DOHH2 (cell line): Measurements from ENCODE around the gene GGCT.

Experiments
- H3F3A ChIP-seq: fragments of 200-600 bp; sonication (generic), shearing (Covaris generic); 2 replicates; pipeline ENCODE4 v1.6.0; 2016; ENCODE audit warnings: antibody characterized with exemption, mild to moderate bottlenecking; ENCODE audit not compliant: control insufficient read depth, insufficient read depth
- H3K27ac ChIP-seq: fragments of 200-600 bp; sonication (generic); 2 replicates; pipeline ENCODE4 v1.5.1; 2014; ENCODE audit warnings: low read depth, mild to moderate bottlenecking, low read length, moderate library complexity
- H3K27me3 ChIP-seq: fragments of 200-600 bp; sonication (generic); 2 replicates; pipeline ENCODE4 v1.6.1; 2014; ENCODE audit warnings: mild to moderate bottlenecking, low read length, mixed read lengths; ENCODE audit not compliant: control insufficient read depth
- H3K36me3 ChIP-seq: fragments of 200-600 bp; sonication (generic); 2 replicates; pipeline ENCODE4 v1.6.1; 2014; ENCODE audit warnings: mild to moderate bottlenecking, low read length, moderate library complexity, mixed read lengths; ENCODE audit not compliant: control insufficient read depth
- H3K4me1 ChIP-seq: fragments of 200-600 bp; sonication (generic); 2 replicates; pipeline ENCODE4 v1.6.1; 2014; ENCODE audit warnings: mild to moderate bottlenecking, low read length, mixed read lengths; ENCODE audit not compliant: control insufficient read depth
- H3K4me2 ChIP-seq: fragments of 200-600 bp; sonication (generic); 2 replicates; pipeline ENCODE4 v1.6.0; 2014; ENCODE audit warnings: mild to moderate bottlenecking, low read length, moderate library complexity
- H3K4me3 ChIP-seq: fragments of 200-600 bp; sonication (generic); 2 replicates; pipeline ENCODE4 v1.5.1; 2014; ENCODE audit warnings: mild to moderate bottlenecking, low read length, mixed read lengths
- H3K79me2 ChIP-seq: fragments of 200-600 bp; sonication (generic); 2 replicates; pipeline ENCODE4 v1.6.1; 2014; ENCODE audit warnings: mild to moderate bottlenecking, low read length, mixed read lengths; ENCODE audit not compliant: control insufficient read depth
- H3K9me2 ChIP-seq: fragments of 200-600 bp; sonication (generic); replicated peaks from 2 replicates; pipeline ENCODE4 v1.6.1; 2014; ENCODE audit warnings: mild to moderate bottlenecking, low read length, mixed read lengths; ENCODE audit not compliant: control insufficient read depth
- H3K9me3 ChIP-seq: fragments of 200-600 bp; sonication (generic); 2 replicates; pipeline ENCODE4 v1.6.1; 2014; ENCODE audit warnings: antibody characterized with exemption, low read length, mixed read lengths; ENCODE audit not compliant: control insufficient read depth, insufficient read depth
- H4K20me1 ChIP-seq: fragments of 200-600 bp; sonication (generic); 2 replicates; pipeline ENCODE4 v1.6.0; 2014; ENCODE audit warnings: low read depth, mild to moderate bottlenecking, antibody characterized with exemption, low read length, moderate library complexity; ENCODE audit not compliant: control insufficient read depth, insufficient read depth
- CTCF ChIP-seq: fragments of 200-600 bp; sonication (generic); IDR thresholded peaks from one replicate; pipeline ENCODE4 v1.5.1; 2014; ENCODE audit warnings: antibody characterized with exemption, mild to moderate bottlenecking, low read depth, low read length; ENCODE audit not compliant: poor library complexity, severe bottlenecking
- EZH2phosphoT487 ChIP-seq: fragments of 200-600 bp; sonication (generic); IDR thresholded peaks from 2 replicates; pipeline ENCODE4 v1.6.1; 2017; ENCODE audit warnings: borderline replicate concordance, mild to moderate bottlenecking, antibody characterized with exemption, low read length, moderate library complexity, mixed read lengths

Gene GGCT

GRCh38 chr7:30526163-30526562, 21.5 kb upstream of the GGCT start:
- H3K9me2 ChIP-seq: no peaks in the 10 kb centered on the region
- no peaks in the 10 kb centered on the region for H3K36me3 ChIP-seq
- H3K9me3 ChIP-seq: no peaks in the 10 kb centered on the region
- peaks cover 12% of the 10 kb centered on the region for H3K27me3 ChIP-seq
- no peaks in the 10 kb centered on the region for H3F3A ChIP-seq
- peaks cover 5% of the 10 kb centered on the region for H3K4me1 ChIP-seq
- H3K79me2 ChIP-seq: no peaks in the 10 kb centered on the region
- H3K27ac ChIP-seq: no peak overlapping the region
- no peak overlapping the region for H3K4me2 ChIP-seq
- no peak overlapping the region for H3K4me3 ChIP-seq
- TF ChIP-seq EZH2phosphoT487: no peak
- no peak for TF ChIP-seq CTCF
- no peaks in the 10 kb centered on the region for H4K20me1 ChIP-seq

GRCh38 chr7:30525429-30525828, 20.8 kb upstream of the GGCT start:
- Histone ChIP-seq H3K79me2 (no peaks in the 10 kb centered on the region), H3K27ac (no peak overlapping the region), H3K36me3 (no peaks in the 10 kb centered on the region), H3F3A (no peaks in the 10 kb centered on the region), H3K27me3 (peaks cover 12% of the 10 kb centered on the region), H3K4me3 (no peak overlapping the region), H4K20me1 (no peaks in the 10 kb centered on the region), H3K4me2 (no peak overlapping the region), H3K4me1 (peaks cover 12% of the 10 kb centered on the region), H3K9me3 (no peaks in the 10 kb centered on the region), H3K9me2 (no peaks in the 10 kb centered on the region)
- no peak for TF ChIP-seq CTCF

GRCh38 chr7:30524545-30524944, 19.9 kb upstream of the GGCT start:
- Histone ChIP-seq H3K4me2 (no peak overlapping the region), H3K27me3 (peaks cover 12% of the 10 kb centered on the region), H3K36me3 (no peaks in the 10 kb centered on the region), H3K9me3 (no peaks in the 10 kb centered on the region), H3K4me1 (peaks cover 16% of the 10 kb centered on the region), H3K79me2 (no peaks in the 10 kb centered on the region), H3K27ac (no peak overlapping the region), H3K4me3 (no peak overlapping the region), H4K20me1 (no peaks in the 10 kb centered on the region), H3K9me2 (no peaks in the 10 kb centered on the region), H3F3A (no peaks in the 10 kb centered on the region)
- TF ChIP-seq CTCF: no peak
- no peak for TF ChIP-seq EZH2phosphoT487

- no peak overlapping the region for H3K27ac ChIP-seq
- H3K9me2 ChIP-seq: no peaks in the 10 kb centered on the region
- peaks cover 7% of the 10 kb centered on the region for H3K27me3 ChIP-seq
- H3K9me3 ChIP-seq: no peaks in the 10 kb centered on the region
- no peaks in the 10 kb centered on the region for H4K20me1 ChIP-seq
- TF ChIP-seq EZH2phosphoT487: no peak
- no peak for TF ChIP-seq CTCF
- H3K4me1 ChIP-seq: peaks cover 16% of the 10 kb centered on the region
- no peaks in the 10 kb centered on the region for H3K36me3 ChIP-seq
- H3K4me3 ChIP-seq: no peak overlapping the region
- no peaks in the 10 kb centered on the region for H3K79me2 ChIP-seq
- H3F3A ChIP-seq: no peaks in the 10 kb centered on the region; the same call in 1 of the 2 replicates
- no peak overlapping the region for H3K4me2 ChIP-seq
Observed at GRCh38 chr7:30523466-30523865, 18.8 kb upstream of the GGCT start.
